ENCODE results near the gene TMEM179. TPM values are rescaled to one million over a fixed set of nuclear protein-coding genes. Genes with fewer than 3 reads are reported as not detected.
"Not testable (repeated sequence)": the region's sequence is repeated elsewhere in the genome, so short reads cannot be mapped to it uniquely, and the experiment has no call there.

Gene TMEM179
- 1 to 10 TPM in 1 of 3 donors, under 1 TPM in 2; 0.80 to 1.2 (median 0.80) TPM for polyA plus RNA-seq (ENCODE audit: insufficient read length in 3 of 3)

GRCh38 chr14:104604458-104605449 is at the start of gene TMEM179:
Gene TMEM179 (minus strand): TSS chr14:104604772. CDS start chr14:104604741, 31 bp downstream.
- peak in 2 of 3 donors; percentile 39 to 46 for DNase-seq (ENCODE audit: low read depth in 3 of 3, low spot score in 2 of 3)

DNA sequence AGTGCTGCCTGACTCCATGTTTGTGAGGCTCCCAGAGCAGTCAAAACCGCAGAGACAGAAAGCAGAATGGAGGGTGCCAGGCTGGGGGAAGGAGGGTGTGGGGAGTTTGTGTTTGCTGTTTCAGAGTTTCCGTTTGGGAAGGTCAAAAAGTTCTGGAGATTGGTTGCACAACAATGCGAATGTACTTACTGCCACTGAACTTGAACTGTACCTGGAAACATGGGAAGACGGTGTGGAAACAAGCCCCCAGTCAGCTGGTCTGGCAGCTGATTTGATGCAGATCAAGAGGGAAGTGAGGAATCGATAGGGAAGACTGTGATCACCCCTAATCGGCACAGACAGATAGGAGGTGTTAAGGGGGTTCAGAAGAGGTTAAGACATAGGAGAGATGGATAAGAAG is 49.5 kb upstream of the TMEM179 start:
- DNase-seq (ENCODE audit: low read depth in 3 of 3, low spot score in 2 of 3) = no peak

GRCh38 chr14:104653130-104653920 is 48.8 kb upstream of the TMEM179 start:
- not testable (repeated sequence) for DNase-seq (ENCODE audit: low read depth in 3 of 3, low spot score in 2 of 3)

DNA sequence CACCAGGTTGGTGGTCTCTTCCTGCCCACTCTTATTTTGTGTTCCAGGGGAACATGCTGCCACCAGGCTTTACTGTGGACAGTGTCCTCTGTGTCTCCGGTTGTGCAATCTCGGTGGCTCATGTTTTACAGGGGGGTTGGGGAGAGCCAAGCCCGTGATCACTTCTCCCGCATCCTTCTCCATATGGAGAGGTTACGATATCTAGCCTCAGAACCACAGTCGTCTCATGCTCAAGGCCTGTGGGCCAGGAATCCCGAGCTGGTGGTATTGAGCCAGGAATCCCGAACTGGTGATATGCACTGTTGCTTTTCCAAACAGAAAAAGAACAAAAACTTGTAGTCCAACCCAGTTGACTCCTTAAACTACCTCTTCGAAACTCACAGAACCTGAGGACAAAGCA is 47.8 kb upstream of the TMEM179 start:
- no peak for DNase-seq (ENCODE audit: low read depth in 3 of 3, low spot score in 2 of 3)

GRCh38 chr14:104651876-104652260 is 47.3 kb upstream of the TMEM179 start:
- no peak for DNase-seq (ENCODE audit: low read depth in 3 of 3, low spot score in 2 of 3)

DNA sequence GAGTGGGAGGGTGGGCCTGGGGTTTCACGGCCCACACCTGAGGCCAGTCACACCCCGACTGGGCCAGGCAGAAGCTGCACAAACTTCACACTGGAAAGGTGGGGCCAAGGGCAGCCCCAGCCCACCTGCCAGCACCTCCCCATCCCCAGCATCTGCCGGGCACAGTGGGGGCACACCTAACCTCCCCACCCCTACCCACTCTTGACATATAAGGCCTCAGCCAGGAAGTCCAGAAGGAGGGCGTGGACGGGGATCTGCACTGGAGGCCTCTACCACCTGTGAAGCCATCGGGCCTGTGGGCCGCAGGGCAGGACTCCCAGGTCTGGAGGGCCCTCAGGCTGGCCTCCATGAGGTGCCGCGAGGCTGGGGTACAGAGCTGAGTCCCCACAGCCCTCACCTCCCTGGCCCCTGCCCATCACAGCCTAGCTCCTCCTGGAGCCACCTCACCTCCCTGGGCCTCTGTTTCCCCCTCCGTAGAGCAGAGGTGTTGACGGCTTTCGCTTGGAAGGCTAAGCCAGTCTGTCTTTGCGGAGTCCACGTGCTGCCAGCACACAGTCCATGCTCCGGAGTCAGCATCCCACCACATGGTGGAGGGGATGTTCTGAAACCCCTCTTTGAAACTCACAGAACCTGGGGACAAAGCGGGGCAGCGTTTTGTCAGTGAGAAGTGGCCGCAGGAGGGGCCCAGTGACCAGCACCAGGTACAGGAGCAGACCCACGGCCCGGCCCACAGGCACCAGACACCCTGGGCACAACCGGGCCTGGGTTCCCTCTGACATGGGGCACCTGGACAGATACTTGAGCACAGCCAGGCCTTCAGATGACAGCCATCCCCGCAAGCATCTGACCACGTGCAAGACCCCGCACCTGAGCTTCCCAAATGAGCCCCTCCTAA is 46.7 kb upstream of the TMEM179 start:
- no peak for DNase-seq (ENCODE audit: low read depth in 3 of 3, low spot score in 2 of 3)

DNA sequence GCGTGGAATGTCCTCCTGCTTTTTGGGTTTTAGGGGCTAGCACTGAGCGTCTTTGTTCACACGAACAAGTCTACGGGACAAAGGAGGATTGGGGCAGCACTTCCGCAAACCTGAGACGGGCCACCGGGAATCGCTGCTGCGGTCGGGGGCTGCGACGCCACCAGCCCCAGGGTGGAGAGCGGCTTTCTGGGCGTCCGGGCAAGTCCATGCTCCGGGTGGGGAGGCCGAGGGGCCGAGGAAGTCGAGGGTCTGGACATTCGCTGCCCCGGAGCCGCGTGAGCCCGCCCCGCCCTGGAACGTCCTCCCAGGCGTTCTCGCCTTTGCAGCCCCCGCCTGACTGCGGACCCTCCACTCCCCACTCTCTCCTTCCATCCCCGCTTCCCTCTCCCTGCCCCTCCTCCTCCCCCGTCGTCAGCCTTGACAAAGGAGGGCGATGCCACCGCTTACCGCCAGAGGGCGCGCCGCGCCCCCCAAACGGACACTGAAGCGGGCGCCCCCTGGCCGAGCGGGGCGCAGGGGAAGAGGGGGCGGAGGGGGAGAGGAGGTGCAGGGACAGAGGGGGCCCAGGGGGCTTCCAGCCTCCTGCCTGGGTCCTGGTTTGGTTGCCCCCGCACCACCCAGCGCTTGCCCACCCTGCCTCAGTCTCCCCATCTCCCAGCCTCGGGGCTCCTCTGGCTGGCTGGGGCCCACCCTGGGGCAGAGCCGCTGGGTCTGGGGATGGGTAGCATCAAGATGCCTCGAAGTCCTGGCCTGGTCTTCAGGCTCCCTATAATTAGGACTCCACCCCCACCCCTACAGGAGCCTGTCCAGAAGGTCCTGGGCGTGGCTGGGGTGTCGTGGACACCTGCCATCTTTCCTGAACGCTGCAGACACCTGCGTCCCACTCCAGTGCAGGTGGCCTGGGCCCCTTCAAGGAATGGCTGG is 45.7 kb upstream of the TMEM179 start:
- DNase-seq (ENCODE audit: low read depth in 3 of 3, low spot score in 2 of 3) = peak in 2 of 3 donors; percentile 60

DNA sequence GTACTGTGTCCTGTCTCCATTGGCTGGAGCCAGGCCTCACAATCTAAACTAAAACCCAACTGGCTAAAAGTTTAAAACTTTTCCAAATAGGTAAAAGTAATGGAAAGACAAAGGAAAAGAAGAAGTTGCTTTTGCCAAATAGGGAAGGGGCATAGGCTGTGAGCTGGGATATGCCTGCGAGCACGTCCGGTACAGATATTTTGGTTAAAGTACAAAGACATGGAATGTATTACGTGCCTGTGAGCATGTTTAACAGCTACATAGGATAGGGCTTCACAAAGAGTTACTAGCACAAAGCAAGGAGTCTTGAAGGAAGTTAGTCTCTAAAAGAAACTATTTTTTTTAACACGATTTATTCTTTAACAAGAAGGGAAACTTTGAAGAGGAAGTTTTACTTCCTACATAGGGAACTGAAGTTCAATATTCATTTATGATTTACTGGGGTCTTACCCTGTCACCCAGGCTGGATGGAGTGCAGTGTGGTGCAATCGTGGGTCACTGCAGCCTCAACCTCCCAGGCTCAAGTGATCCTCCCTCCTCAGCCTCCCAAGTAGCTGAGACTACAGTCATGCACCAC is 43.0 kb upstream of the TMEM179 start:
- no peak for DNase-seq (ENCODE audit: low read depth in 3 of 3, low spot score in 2 of 3)

DNA sequence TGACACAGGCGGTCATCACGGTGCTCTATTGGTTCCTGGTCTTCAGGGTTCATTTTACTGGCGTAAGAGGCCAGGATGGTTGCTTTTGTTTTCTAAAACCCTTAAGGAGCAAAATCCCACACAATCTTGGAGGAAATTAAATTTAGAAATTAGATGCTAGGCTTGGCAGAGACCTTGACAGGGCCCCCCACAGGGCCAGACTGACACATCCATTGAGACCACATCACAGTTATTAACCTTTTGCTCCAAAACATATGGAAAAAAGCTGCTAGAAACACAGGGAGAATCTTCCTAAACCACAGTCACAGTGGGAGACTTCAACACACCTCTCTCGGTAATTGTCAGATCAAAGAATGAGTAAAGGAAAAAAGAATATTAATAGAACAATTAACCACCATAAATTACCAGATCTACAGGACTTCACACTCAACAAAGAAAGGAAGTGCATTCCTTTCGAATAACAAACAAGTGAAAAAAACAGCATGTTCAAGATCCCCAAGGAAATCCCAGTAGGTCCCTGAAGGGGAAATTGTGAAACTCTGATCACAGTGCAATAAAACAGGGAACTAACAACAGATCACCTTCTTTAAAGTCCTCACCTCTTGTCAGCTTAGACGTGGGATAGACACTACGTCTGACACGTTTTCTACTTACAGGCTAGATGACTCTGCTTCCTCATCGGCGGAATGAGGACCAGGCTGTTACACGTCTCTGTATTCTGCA is 40.2 kb upstream of the TMEM179 start:
- no peak for DNase-seq (ENCODE audit: low read depth in 3 of 3, low spot score in 2 of 3)

GRCh38 chr14:104644091-104644635 is 39.6 kb upstream of the TMEM179 start:
- DNase-seq (ENCODE audit: low read depth in 3 of 3, low spot score in 2 of 3) = no peak

GRCh38 chr14:104643306-104643705 is 38.7 kb upstream of the TMEM179 start:
- no peak for DNase-seq (ENCODE audit: low read depth in 3 of 3, low spot score in 2 of 3)

GRCh38 chr14:104642540-104642868 is 37.9 kb upstream of the TMEM179 start:
- DNase-seq (ENCODE audit: low read depth in 3 of 3, low spot score in 2 of 3) = no peak

GRCh38 chr14:104641753-104642539 is 37.4 kb upstream of the TMEM179 start:
- no peak for DNase-seq (ENCODE audit: low read depth in 3 of 3, low spot score in 2 of 3)

DNA sequence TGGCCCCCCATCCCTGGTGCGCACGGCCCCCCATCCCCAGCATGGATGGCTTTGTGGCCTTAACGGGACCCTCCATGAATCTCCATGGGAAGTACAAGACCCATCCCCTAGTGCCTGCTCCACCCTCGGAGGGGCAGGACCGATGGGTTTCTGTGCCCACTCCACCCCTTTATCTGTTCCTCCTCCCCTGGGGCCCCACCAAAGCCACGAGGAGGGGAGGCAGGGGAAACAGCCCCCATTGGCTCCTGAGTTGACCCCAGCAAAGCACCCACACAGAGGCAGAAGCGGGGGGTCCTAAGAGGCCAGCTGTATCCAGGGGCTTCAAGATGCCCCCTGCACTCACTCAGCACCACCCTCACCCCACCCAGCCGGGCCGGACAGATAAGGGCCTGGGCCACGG is 36.1 kb upstream of the TMEM179 start:
- DNase-seq (ENCODE audit: low read depth in 3 of 3, low spot score in 2 of 3) = no peak

- DNase-seq (ENCODE audit: low read depth in 3 of 3, low spot score in 2 of 3) = peak in 1 of 3 donors; percentile 39
Observed at GRCh38 chr14:104639885-104640548, 35.4 kb upstream of the TMEM179 start.

GRCh38 chr14:104639471-104639870 is 34.9 kb upstream of the TMEM179 start:
- DNase-seq (ENCODE audit: low read depth in 3 of 3, low spot score in 2 of 3) = no peak

- no peak for DNase-seq (ENCODE audit: low read depth in 3 of 3, low spot score in 2 of 3)
Observed at GRCh38 chr14:104638927-104639450, 34.4 kb upstream of the TMEM179 start.
